GM12878 (cell line): Measurements from ENCODE around the gene STX7. TPM values are rescaled to one million over a fixed set of nuclear protein-coding genes. Genes with fewer than 3 reads are reported as not detected.
"Not testable (repeated sequence)": the region's sequence is repeated elsewhere in the genome, so short reads cannot be mapped to it uniquely, and the experiment has no call there.

Experiments
- ATAC-seq: fragments of 200-7000 bp; cut with Tn5 transposase; 3 replicates; pipeline ENCODE4 v1.9.1; 2020; ENCODE audit warnings: mild to moderate bottlenecking, moderate library complexity
- BruUV-seq: library from RNA; stranded (reverse); fragments of 400-500 nt; replicated peaks from 2 replicates; lab custom pipeline; 2021; lab: Mats Ljungman, UMichigan
- CTCF ChIA-PET: fragments of 300-600 bp; sonication (Branson Sonifier 250); formaldehyde crosslinking; extraction: SDS; loops from one replicate; lab custom pipeline; 2021; ENCODE audit warnings: inconsistent platforms; lab: Yijun Ruan, JAX
- POLR2A ChIA-PET: fragments of 350-600 bp; formaldehyde crosslinking; extraction: SDS; loops from one replicate; lab custom pipeline; 2021; ENCODE audit warnings: inconsistent platforms; lab: Charles Lee
- RAD21 ChIA-PET: fragments of 300-600 bp; sonication (Branson Sonifier 250); formaldehyde crosslinking; loops from one replicate; lab custom pipeline; 2023; ENCODE audit warnings: antibody characterized with exemption; ENCODE audit not compliant: unreplicated experiment; lab: Charles Lee
- SMC1A ChIA-PET: fragments of 300-600 bp; sonication (Branson Sonifier 250); formaldehyde crosslinking; loops from one replicate; lab custom pipeline; 2023; ENCODE audit not compliant: unreplicated experiment, uncharacterized antibody; lab: Charles Lee
- DNase-seq: peaks from one replicate; pipeline ENCODE4 v3.0.0-alpha.2; 2011; ENCODE audit warnings: low read depth, low spot score
- FAIRE-seq: peaks from 3 replicates; lab custom pipeline; 2011; peaks lifted over from hg19 to GRCh38; lab: Jason Lieb, UNC
- H2AFZ ChIP-seq: 2 replicates; pipeline ENCODE4 v1.6.0; 2011; ENCODE audit warnings: low read depth, low read length, control low read depth; ENCODE audit not compliant: control insufficient read depth
- H3K27ac ChIP-seq: 2 replicates; pipeline ENCODE4 v1.5.1; 2011; ENCODE audit warnings: control low read depth; ENCODE audit not compliant: control insufficient read depth, insufficient read depth
- H3K27me3 ChIP-seq, 2 experiments: replicated peaks in 1 of 2; 2 replicates each; pipeline versions ENCODE4 v1.6.0 to v1.6.1; 2011; ENCODE audit warnings: low read length in 1 of 2; ENCODE audit not compliant: control insufficient read depth in 2 of 2, insufficient read depth in 2 of 2
- H3K36me3 ChIP-seq, 2 experiments: 2 replicates each; pipeline ENCODE4 v1.5.1; 2011; ENCODE audit warnings: low read length in 1 of 2; ENCODE audit not compliant: control insufficient read depth in 2 of 2, insufficient read depth in 2 of 2
- H3K4me1 ChIP-seq: 2 replicates; pipeline ENCODE4 v1.6.1; 2011; ENCODE audit warnings: mild to moderate bottlenecking, low read length, moderate library complexity, mixed read lengths; ENCODE audit not compliant: control insufficient read depth, insufficient read depth
- H3K4me2 ChIP-seq: 2 replicates; pipeline ENCODE4 v1.6.0; 2011; ENCODE audit warnings: control low read depth; ENCODE audit not compliant: control insufficient read depth, insufficient read depth
- H3K4me3 ChIP-seq: fragments of 200-600 bp; sonication (generic); 2 replicates; pipeline ENCODE4 v1.5.1; 2016
- H3K79me2 ChIP-seq: 2 replicates; pipeline ENCODE4 v1.6.0; 2011; ENCODE audit warnings: low read length; ENCODE audit not compliant: control insufficient read depth, insufficient read depth
- H3K9ac ChIP-seq: 2 replicates; pipeline ENCODE4 v1.8.0; 2011; ENCODE audit warnings: low read length, control low read depth, mixed read lengths; ENCODE audit not compliant: control insufficient read depth, insufficient read depth
- H3K9me3 ChIP-seq: replicated peaks from 3 replicates; pipeline ENCODE4 v1.5.1; 2011; ENCODE audit warnings: mild to moderate bottlenecking, low read length; ENCODE audit not compliant: control insufficient read depth, insufficient read depth
- H4K20me1 ChIP-seq: 2 replicates; pipeline ENCODE4 v1.6.0; 2011; ENCODE audit not compliant: control insufficient read depth, insufficient read depth
- ATF2 ChIP-seq: IDR thresholded peaks from 2 replicates; pipeline ENCODE4 v1.6.1; 2012; ENCODE audit warnings: low read length, inconsistent platforms
- CREB1 ChIP-seq: IDR thresholded peaks from 2 replicates; pipeline ENCODE4 v1.6.1; 2012; ENCODE audit warnings: low read depth, mild to moderate bottlenecking, inconsistent platforms
- RB1 ChIP-seq: fragments of 450-650 bp; formaldehyde crosslinking; IDR thresholded peaks from 2 replicates; pipeline ENCODE4 v1.6.1; 2017; ENCODE audit warnings: mild to moderate bottlenecking, borderline replicate concordance
- RUNX3 ChIP-seq: IDR thresholded peaks from 2 replicates; pipeline ENCODE4 v1.6.1; 2012; ENCODE audit warnings: low read length, inconsistent platforms
- SMARCA5 ChIP-seq: fragments of 450-650 bp; IDR thresholded peaks from 2 replicates; pipeline ENCODE4 v1.6.1; 2017; ENCODE audit warnings: mild to moderate bottlenecking
- STAT3 ChIP-seq: IDR thresholded peaks from 2 replicates; pipeline ENCODE4 v1.6.1; 2011; ENCODE audit warnings: low read depth, low read length, improper control_type of control experiment
- ZSCAN29 ChIP-seq: fragments of 450-650 bp; IDR thresholded peaks from 2 replicates; pipeline ENCODE4 v1.6.1; 2017; ENCODE audit warnings: mild to moderate bottlenecking, moderate library complexity
- WGBS: methylation state at CpG from one replicate; pipeline ENCODE4 v1.1.6; 2016; ENCODE audit warnings: low lambda C conversion rate; ENCODE audit not compliant: insufficient replicate concordance, insufficient coverage; ENCODE audit errors: missing lambda C conversion rate; 5-methylcytosine and 5-hydroxymethylcytosine counted together
- in situ Hi-C: fragments of 300-500 bp; cut with MboI; formaldehyde crosslinking; loops from 9 replicates; pipeline ENCODE4 v1.14.3; 2018; ENCODE audit warnings: mixed read lengths
- intact Hi-C: fragments of 100-400 bp; cut with micrococcal nuclease; formaldehyde crosslinking; loops from one replicate; pipeline ENCODE4 v1.14.2; 2022; ENCODE audit not compliant: unreplicated experiment
- polyA plus RNA-seq, 11 experiments: library from polyadenylated mRNA; depleted of rRNA in 4 of 11; unstranded in 6 of 11; stranded (reverse) in 5 of 11; fragments of >200 nt; fragmentation: Nextera tagmentation in 4 of 11; fragmentation: Illumina TruSeq in 1 of 11; extraction: Ambion mirVana in 4 of 11; extraction: Trizol in 1 of 11; gene quantifications; 1 replicate in 1 of 11; 2 replicates in 10 of 11; pipeline versions ENCODE4 v1.2.1 to v1.2.3, GENCODE V29; 2011 to 2016; ENCODE audit warnings: inconsistent platforms in 2 of 11, missing spikeins in 2 of 11, low read depth in 1 of 11
- total RNA-seq, 4 experiments: library from RNA; depleted of rRNA in 3 of 4; stranded (reverse); fragments of >200 nt in 3 of 4; fragmentation: Illumina TruSeq in 1 of 4; extraction: Trizol in 1 of 4; gene quantifications; 2 replicates each; pipeline versions ENCODE4 v1.2.1 to v1.2.3, GENCODE V29; 2013 to 2021

The STX7 gene
- total and polyA plus RNA-seq, 10 of the 15 experiments (the other 5 are each of a cell fraction or from before 2014, with no cell fraction given): 26.5 to 75.5 (median 51.3) TPM

DNA sequence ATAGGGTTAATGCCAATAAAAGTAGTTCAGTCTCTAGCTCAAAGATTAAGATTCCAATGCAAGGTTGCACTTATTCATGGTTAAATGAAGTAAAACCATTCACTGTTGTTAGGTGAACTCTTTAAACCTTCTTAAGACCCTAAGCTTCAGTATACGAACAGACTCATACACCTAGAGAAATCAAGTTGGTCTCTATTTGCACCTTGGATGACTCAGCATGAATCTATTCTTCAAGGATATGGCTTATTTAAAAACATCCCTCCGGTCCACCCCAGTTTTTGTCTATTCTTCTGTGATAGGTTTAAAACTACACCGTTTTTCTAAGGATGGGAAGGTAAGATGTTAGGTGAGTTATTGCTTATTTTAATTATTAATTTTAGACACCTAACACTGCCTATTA is 24.2 kb upstream of the STX7 start (continued):
- TF ChIP-seq RUNX3 (no peak), CREB1 (no peak), ZSCAN29 (no peak), STAT3 (no peak), ATF2 (no peak), RB1 (no peak), SMARCA5 (no peak)

DNA sequence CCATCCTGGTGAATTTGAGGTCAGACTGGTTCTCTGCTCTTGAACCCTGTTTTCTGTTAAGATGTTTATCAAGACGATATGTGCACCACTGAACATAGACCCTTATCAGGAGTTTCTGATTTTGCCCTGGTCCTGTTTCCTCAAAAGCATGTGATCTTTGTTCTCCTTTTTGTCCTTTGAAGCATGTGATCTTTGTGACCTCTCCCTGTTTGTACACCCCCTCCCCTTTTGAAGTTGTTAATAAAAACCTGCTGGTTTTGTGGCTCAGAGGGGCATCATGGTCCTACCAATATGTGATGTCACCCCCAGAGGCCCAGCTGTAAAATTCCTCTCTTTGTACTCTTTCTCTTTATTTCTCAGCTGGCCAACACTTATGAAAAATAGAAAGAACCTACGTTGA is 21.6 kb upstream of the STX7 start:
- H2AFZ ChIP-seq, DNase-seq, H3K27me3 ChIP-seq, FAIRE-seq, SMC1A ChIA-PET, H3K9ac ChIP-seq, H3K4me3 ChIP-seq, H3K36me3 ChIP-seq, H3K27ac ChIP-seq, ATAC-seq, in situ Hi-C loops, H4K20me1 ChIP-seq, RAD21 ChIA-PET, H3K79me2 ChIP-seq, H3K4me1 ChIP-seq, H3K9me3 ChIP-seq, POLR2A ChIA-PET, BruUV-seq, H3K4me2 ChIP-seq: not testable (repeated sequence)
- 30% methylated on average over 2 of the region's 2 CpGs for whole genome bisulfite sequencing
- intact Hi-C loops: loop anchor here (5.0 to 10.0 kb wide), 2 partner anchors 232 to 260 kb away; partner anchors contain the start of gene SLC18B1
- CTCF ChIA-PET: interaction anchor here (1.4 to 2.1 kb wide), 2 partner anchors 254 to 264 kb away, joined by 3 to 7 read pairs; partner anchors contain the start of gene SLC18B1
